HEK293 (cell line): ENCODE results near the gene LNPEP.
A peak's percentile ranks its signal among the peaks of the same experiment; 100 is the strongest.

ENCODE experiments used
- CTCF ChIA-PET: fragments of 350-600 bp; formaldehyde crosslinking; extraction: SDS; loops from one replicate; lab custom pipeline; 2021; ENCODE audit warnings: antibody characterized with exemption; lab: Yijun Ruan, JAX
- POLR2A ChIA-PET: fragments of 300-600 bp; formaldehyde crosslinking; extraction: SDS; loops from one replicate; lab custom pipeline; 2020; ENCODE audit warnings: antibody characterized with exemption, inconsistent platforms; lab: Yijun Ruan, JAX
- H3K27ac ChIP-seq: fragments of 200-500 bp; sonication (Bioruptor generic); 2 replicates; pipeline ENCODE4 v1.5.1; 2014; ENCODE audit warnings: low read depth, low read length, control low read depth, inconsistent platforms; ENCODE audit errors: extremely low read depth
- H3K36me3 ChIP-seq, 2 experiments: fragments of 200-500 bp in 1 of 2; sonication (Bioruptor generic) in 1 of 2; 1 replicate in 1 of 2; 2 replicates in 1 of 2; pipeline ENCODE4 v1.5.1; 2014 to 2017; ENCODE audit warnings: inconsistent platforms in 2 of 2, low read length in 2 of 2; ENCODE audit not compliant: control insufficient read depth in 2 of 2, insufficient read depth in 1 of 2
- H3K4me1 ChIP-seq: fragments of 200-500 bp; sonication (Bioruptor generic); 2 replicates; pipeline ENCODE4 v1.5.1; 2014; ENCODE audit warnings: mild to moderate bottlenecking, low read length, inconsistent platforms; ENCODE audit not compliant: control insufficient read depth, insufficient read depth
- H3K4me3 ChIP-seq: 2 replicates; pipeline ENCODE4 v1.5.1; 2011; ENCODE audit warnings: low read depth, mild to moderate bottlenecking, control low read depth, low read length, moderate library complexity
- H3K9me3 ChIP-seq: fragments of 200-500 bp; sonication (Bioruptor generic); 2 replicates; pipeline ENCODE4 v1.5.1; 2014; ENCODE audit warnings: low read depth, low read length, inconsistent platforms; ENCODE audit not compliant: control insufficient read depth, insufficient read depth
- KLF1 ChIP-seq: fragments of 450-650 bp; formaldehyde crosslinking; IDR thresholded peaks from 2 replicates; pipeline ENCODE4 v1.5.1; 2016; ENCODE audit warnings: missing biosample characterization, missing genetic modification characterization
- OSR2 ChIP-seq: fragments of 450-650 bp; formaldehyde crosslinking; IDR thresholded peaks from 2 replicates; pipeline ENCODE4 v1.5.1; 2016; ENCODE audit warnings: missing biosample characterization, missing genetic modification characterization
- PRDM6 ChIP-seq: fragments of 450-650 bp; formaldehyde crosslinking; IDR thresholded peaks from 2 replicates; pipeline ENCODE4 v1.5.1; 2017; ENCODE audit warnings: missing biosample characterization, missing genetic modification characterization
- REST ChIP-seq: fragments of 450-650 bp; formaldehyde crosslinking; IDR thresholded peaks from 2 replicates; pipeline ENCODE4 v1.5.1; 2016; ENCODE audit warnings: missing biosample characterization, missing genetic modification characterization
- TSHZ1 ChIP-seq: fragments of 450-650 bp; formaldehyde crosslinking; IDR thresholded peaks from 2 replicates; pipeline ENCODE4 v1.5.1; 2016; ENCODE audit warnings: missing biosample characterization, missing genetic modification characterization, borderline replicate concordance
- WT1 ChIP-seq: fragments of 450-650 bp; formaldehyde crosslinking; IDR thresholded peaks from 2 replicates; pipeline ENCODE4 v1.5.1; 2016; ENCODE audit warnings: missing biosample characterization, missing genetic modification characterization
- ZBTB1 ChIP-seq: fragments of 450-650 bp; formaldehyde crosslinking; IDR thresholded peaks from 2 replicates; pipeline ENCODE4 v1.5.1; 2016; ENCODE audit warnings: missing biosample characterization, missing genetic modification characterization
- ZBTB8A ChIP-seq: fragments of 450-650 bp; formaldehyde crosslinking; IDR thresholded peaks from 2 replicates; pipeline ENCODE4 v1.5.1; 2016; ENCODE audit warnings: missing biosample characterization, missing genetic modification characterization
- ZEB2 ChIP-seq: fragments of 450-650 bp; formaldehyde crosslinking; IDR thresholded peaks from 2 replicates; pipeline ENCODE4 v1.5.1; 2016; ENCODE audit warnings: missing biosample characterization, missing genetic modification characterization
- ZFHX2 ChIP-seq: fragments of 450-650 bp; formaldehyde crosslinking; conservative IDR thresholded peaks from 2 replicates; pipeline ENCODE4 v1.5.1; 2016; ENCODE audit warnings: missing biosample characterization, missing genetic modification characterization
- ZNF121 ChIP-seq: fragments of 450-650 bp; formaldehyde crosslinking; IDR thresholded peaks from 2 replicates; pipeline ENCODE4 v1.5.1; 2016; ENCODE audit warnings: missing biosample characterization, missing genetic modification characterization
- ZNF16 ChIP-seq: fragments of 450-650 bp; formaldehyde crosslinking; IDR thresholded peaks from 2 replicates; pipeline ENCODE4 v1.5.1; 2016; ENCODE audit warnings: low read depth, missing biosample characterization, missing genetic modification characterization
- ZNF302 ChIP-seq: fragments of 450-650 bp; formaldehyde crosslinking; IDR thresholded peaks from 2 replicates; pipeline ENCODE4 v1.5.1; 2016; ENCODE audit warnings: missing biosample characterization, missing genetic modification characterization, low read depth
- ZNF398 ChIP-seq: fragments of 450-650 bp; formaldehyde crosslinking; IDR thresholded peaks from 2 replicates; pipeline ENCODE4 v1.5.1; 2017; ENCODE audit warnings: missing biosample characterization, missing genetic modification characterization
- ZNF596 ChIP-seq: fragments of 450-650 bp; IDR thresholded peaks from 2 replicates; pipeline ENCODE4 v1.5.0; 2018; ENCODE audit warnings: missing biosample characterization, mild to moderate bottlenecking, missing genetic modification characterization, moderate library complexity
- ZNF623 ChIP-seq: fragments of 450-650 bp; formaldehyde crosslinking; IDR thresholded peaks from 2 replicates; pipeline ENCODE4 v1.5.1; 2016; ENCODE audit warnings: missing biosample characterization, missing genetic modification characterization
- ZNF654 ChIP-seq: fragments of 450-650 bp; formaldehyde crosslinking; IDR thresholded peaks from 2 replicates; pipeline ENCODE4 v1.5.1; 2016; ENCODE audit warnings: low read depth, missing biosample characterization, missing genetic modification characterization
- ZNF704 ChIP-seq: fragments of 450-650 bp; formaldehyde crosslinking; IDR thresholded peaks from 2 replicates; pipeline ENCODE4 v1.5.1; 2016; ENCODE audit warnings: missing biosample characterization, missing genetic modification characterization
- ZSCAN16 ChIP-seq: fragments of 450-650 bp; formaldehyde crosslinking; IDR thresholded peaks from 2 replicates; pipeline ENCODE4 v1.5.1; 2016; ENCODE audit warnings: missing biosample characterization, missing genetic modification characterization
- ZSCAN4 ChIP-seq: fragments of 450-650 bp; formaldehyde crosslinking; IDR thresholded peaks from 2 replicates; pipeline ENCODE4 v1.5.1; 2017; ENCODE audit warnings: missing biosample characterization, missing genetic modification characterization

LNPEP gene

GRCh38 chr5:96934708-96935558 is 947 bp upstream of the LNPEP start (continued):
- TF ChIP-seq TSHZ1 (tag by site-specific recombination) (peak; percentile 47), ZEB2 (tag by site-specific recombination) (peak; percentile 100), ZFHX2 (peak; percentile 91), ZNF398 (tag by site-specific recombination) (peak; percentile 56), WT1 (tag by site-specific recombination) (peak; percentile 88), ZNF654 (no peak), ZBTB1 (tag by site-specific recombination) (no peak; the same call in 1 of the 2 replicates), KLF1 (tag by site-specific recombination) (peak; percentile 87), ZNF623 (no peak), ZNF302 (tag by site-specific recombination) (0 out of 2 replicates have a peak, but pooled peaks have one; percentile 20)

- peaks cover 15% of the 10 kb centered on the region for H3K4me1 ChIP-seq
- POLR2A ChIA-PET = interaction anchor here (0.6 to 1.2 kb wide), 10 partner anchors 26 to 252 kb away, joined by 3 to 8 read pairs (median 3); partner anchors contain the start of gene ERAP2
- peak overlapping the region; percentile 97 for H3K27ac ChIP-seq
- TF ChIP-seq ZSCAN4 (tag by site-specific recombination) (no peak), ZNF16 (no peak), ZBTB8A (tag by site-specific recombination) (no peak), ZNF596 (tag by site-specific recombination) (no peak), ZNF121 (tag by site-specific recombination) (peak; percentile 85), ZSCAN16 (no peak), ZNF704 (tag by site-specific recombination) (no peak), ZNF654 (no peak), PRDM6 (no peak), OSR2 (peak; percentile 22; the same call in 1 of the 2 replicates), REST (tag by site-specific recombination) (peak; percentile 42; the same call in 1 of the 2 replicates)
Measured at GRCh38 chr5:96936431-96937320, 796 bp downstream of the LNPEP start.

More at GRCh38 chr5:96936431-96937320, 796 bp downstream of the LNPEP start:
- H3K4me3 ChIP-seq = peak overlapping the region; percentile 94
- CTCF ChIA-PET = interaction anchor here (0.7 to 1.0 kb wide), 2 partner anchors 56 to 59 kb away, joined by 3 to 4 read pairs; no protein-coding TSS in a partner anchor
- H3K36me3 ChIP-seq = no peaks in the 10 kb centered on the region
- H3K9me3 ChIP-seq = no peaks in the 10 kb centered on the region
